ENCODE results near the gene HNRNPA2B1.

DNA sequence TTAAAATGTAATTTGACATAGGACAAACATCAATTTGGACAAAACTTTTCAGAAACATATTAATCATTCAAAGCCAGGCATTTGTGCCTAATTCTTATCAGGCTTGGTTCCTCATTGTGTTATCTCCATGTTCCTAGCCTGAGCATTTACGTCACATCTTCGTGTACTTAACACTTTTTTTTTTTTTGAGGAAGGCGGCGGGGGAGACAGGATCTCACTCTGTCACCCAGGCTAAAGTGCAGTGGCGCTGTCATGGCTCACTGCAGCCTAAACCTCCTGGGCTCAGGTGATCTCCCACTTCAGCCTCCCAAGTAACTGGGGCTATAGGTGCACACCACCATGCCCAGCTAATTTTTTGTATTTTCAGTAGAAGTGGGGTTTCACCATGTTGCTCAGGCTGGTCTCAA lies 19.8 kb downstream of the HNRNPA2B1 start:
- TF ChIP-seq CTCF (IDR thresholded peaks at IDR 0.05) (no peak), POLR2A (IDR thresholded peaks at IDR 0.05) (no peak)
